Activated naive CD8-positive, alpha-beta T cell treated with anti-CD3 and anti-CD28 coated beads, Interleukin-2, amount 50 U/mL, for 16 hours (primary cell): Measurements from ENCODE around the gene SYT7.
"Not testable (repeated sequence)": the region's sequence is repeated elsewhere in the genome, so short reads cannot be mapped to it uniquely, and the experiment has no call there.

Experiments used
- DNase-seq: peaks from one replicate; pipeline ENCODE4 v3.0.0-alpha.2; 2020; ENCODE audit warnings: low read depth, low spot score

Gene SYT7

GRCh38 chr11:61581030-61581928 lies at the start of gene SYT7:
Gene SYT7 (minus strand): TSS chr11:61581076. CDS start chr11:61580820, 256 bp downstream.
- peak; percentile 88 for DNase-seq

- no peak for DNase-seq
These were observed 49.2 kb upstream of the SYT7 start for GRCh38 chr11:61630089-61630488.

- DNase-seq = no peak
These were observed 48.4 kb upstream of the SYT7 start for GRCh38 chr11:61629082-61629833.

- no peak for DNase-seq
These were observed 47.7 kb upstream of the SYT7 start for GRCh38 chr11:61628662-61628970.

- no peak for DNase-seq
These were observed 47.2 kb upstream of the SYT7 start for GRCh38 chr11:61627850-61628661.

GRCh38 chr11:61626580-61627380 lies 45.9 kb upstream of the SYT7 start:
- no peak for DNase-seq

GRCh38 chr11:61625525-61625924 lies 44.6 kb upstream of the SYT7 start:
- no peak for DNase-seq

- no peak for DNase-seq
These were observed 41.2 kb upstream of the SYT7 start for GRCh38 chr11:61621917-61622585.

- DNase-seq = no peak
These were observed 38.8 kb upstream of the SYT7 start for GRCh38 chr11:61619471-61620226.

GRCh38 chr11:61618978-61619377 lies 38.1 kb upstream of the SYT7 start:
- no peak for DNase-seq

GRCh38 chr11:61617515-61617914 lies 36.6 kb upstream of the SYT7 start:
- DNase-seq = no peak

- no peak for DNase-seq
These were observed 35.6 kb upstream of the SYT7 start for GRCh38 chr11:61616434-61616833.

- DNase-seq = not testable (repeated sequence)
These were observed 33.9 kb upstream of the SYT7 start for GRCh38 chr11:61614782-61615181.

- no peak for DNase-seq
These were observed 33.0 kb upstream of the SYT7 start for GRCh38 chr11:61613870-61614269.

GRCh38 chr11:61613051-61613450 lies 32.2 kb upstream of the SYT7 start:
- DNase-seq = no peak

- DNase-seq = no peak
These were observed 30.4 kb upstream of the SYT7 start for GRCh38 chr11:61611309-61611708.

GRCh38 chr11:61610905-61611304 lies 30.0 kb upstream of the SYT7 start:
- no peak for DNase-seq

- no peak for DNase-seq
These were observed 29.1 kb upstream of the SYT7 start for GRCh38 chr11:61609980-61610366.

GRCh38 chr11:61609000-61609979 lies 28.4 kb upstream of the SYT7 start:
- no peak for DNase-seq
